Body of pancreas (tissue), 4 donors: ENCODE measurements around the gene HES2.
"Not testable (repeated sequence)": the region's sequence is repeated elsewhere in the genome, so short reads cannot be mapped to it uniquely, and the experiment has no call there.

Experiments
- POLR2A ChIP-seq, 3 donors: fragments of 450-650 bp; IDR thresholded peaks; one replicate each; pipeline ENCODE4 v1.6.1; 2016; ENCODE audit warnings: antibody characterized with exemption in 3 of 3, mild to moderate bottlenecking in 2 of 3
- TF ChIP-seq, protein P1 (sequence below), 7 experiments: fragments of 450-650 bp in 4 of 7; fragments of 200-600 bp in 3 of 7; sonication (generic) in 3 of 7; IDR thresholded peaks; one replicate each; pipeline ENCODE4 v1.5.1; 2016 to 2019; ENCODE audit warnings: antibody characterized with exemption in 7 of 7

GRCh38 chr1:6455752-6456520 is 36.2 kb upstream of the HES2 start:
- TF ChIP-seq, protein P1, sequence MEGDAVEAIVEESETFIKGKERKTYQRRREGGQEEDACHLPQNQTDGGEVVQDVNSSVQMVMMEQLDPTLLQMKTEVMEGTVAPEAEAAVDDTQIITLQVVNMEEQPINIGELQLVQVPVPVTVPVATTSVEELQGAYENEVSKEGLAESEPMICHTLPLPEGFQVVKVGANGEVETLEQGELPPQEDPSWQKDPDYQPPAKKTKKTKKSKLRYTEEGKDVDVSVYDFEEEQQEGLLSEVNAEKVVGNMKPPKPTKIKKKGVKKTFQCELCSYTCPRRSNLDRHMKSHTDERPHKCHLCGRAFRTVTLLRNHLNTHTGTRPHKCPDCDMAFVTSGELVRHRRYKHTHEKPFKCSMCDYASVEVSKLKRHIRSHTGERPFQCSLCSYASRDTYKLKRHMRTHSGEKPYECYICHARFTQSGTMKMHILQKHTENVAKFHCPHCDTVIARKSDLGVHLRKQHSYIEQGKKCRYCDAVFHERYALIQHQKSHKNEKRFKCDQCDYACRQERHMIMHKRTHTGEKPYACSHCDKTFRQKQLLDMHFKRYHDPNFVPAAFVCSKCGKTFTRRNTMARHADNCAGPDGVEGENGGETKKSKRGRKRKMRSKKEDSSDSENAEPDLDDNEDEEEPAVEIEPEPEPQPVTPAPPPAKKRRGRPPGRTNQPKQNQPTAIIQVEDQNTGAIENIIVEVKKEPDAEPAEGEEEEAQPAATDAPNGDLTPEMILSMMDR (IDR thresholded peaks at IDR 0.05) = not testable (repeated sequence)
- TF ChIP-seq POLR2A (IDR thresholded peaks at IDR 0.05) = not testable (repeated sequence)
